DND-41 (cell line): ENCODE results near the gene PHACTR3.

Experiments
- CTCF ChIP-seq: IDR thresholded peaks from 2 replicates; pipeline ENCODE4 v1.5.1; 2012; ENCODE audit warnings: borderline replicate concordance, low read length, moderate library complexity, mild to moderate bottlenecking; ENCODE audit not compliant: poor library complexity, severe bottlenecking; ENCODE audit errors: extremely low read depth
- EZH2 ChIP-seq: IDR thresholded peaks from 3 replicates; pipeline ENCODE4 v1.6.1; 2012; ENCODE audit warnings: borderline replicate concordance, low read depth, mild to moderate bottlenecking, moderate library complexity, low read length, inconsistent platforms; ENCODE audit not compliant: severe bottlenecking

- TF ChIP-seq CTCF = no peak
- TF ChIP-seq EZH2 = no peak
Observed at GRCh38 chr20:59566631-59567524, 37.5 kb upstream of the PHACTR3 start.
